HG02884 (cell line): ENCODE results near the gene MEI1.
"Not testable (repeated sequence)": the region's sequence is repeated elsewhere in the genome, so short reads cannot be mapped to it uniquely, and the experiment has no call there.

Experiments used
- ATAC-seq: cut with Tn5 transposase; IDR thresholded peaks from one replicate; pipeline ENCODE4 v1.9.1; 2021; ENCODE audit warnings: mild to moderate bottlenecking, moderate library complexity; ENCODE audit not compliant: unreplicated experiment

MEI1 gene

GRCh38 chr22:41819257-41819656, 120.0 kb downstream of the MEI1 start:
- ATAC-seq = no peak

- no peak for ATAC-seq
Observed at GRCh38 chr22:41820447-41820846, 121.1 kb downstream of the MEI1 start.

GRCh38 chr22:41821471-41822316, 122.4 kb downstream of the MEI1 start:
- no peak for ATAC-seq

GRCh38 chr22:41822317-41823057, 123.2 kb downstream of the MEI1 start:
- no peak for ATAC-seq

- no peak for ATAC-seq
Observed at GRCh38 chr22:41823797-41824196, 124.5 kb downstream of the MEI1 start.

- no peak for ATAC-seq
Observed at GRCh38 chr22:41825376-41825775, 126.1 kb downstream of the MEI1 start.

- no peak for ATAC-seq
Observed at GRCh38 chr22:41826021-41826420, 126.7 kb downstream of the MEI1 start.

GRCh38 chr22:41826430-41827383, 127.4 kb downstream of the MEI1 start:
- ATAC-seq = no peak

- no peak for ATAC-seq
Observed at GRCh38 chr22:41827671-41828070, 128.4 kb downstream of the MEI1 start.

- no peak for ATAC-seq
Observed at GRCh38 chr22:41828516-41828915, 129.2 kb downstream of the MEI1 start.

GRCh38 chr22:41830174-41830573, 130.9 kb downstream of the MEI1 start:
- no peak for ATAC-seq

- no peak for ATAC-seq
Observed at GRCh38 chr22:41831383-41831782, 132.1 kb downstream of the MEI1 start.

GRCh38 chr22:41831828-41832552, 132.7 kb downstream of the MEI1 start:
- ATAC-seq = no peak

GRCh38 chr22:41832553-41833368, 133.5 kb downstream of the MEI1 start, which contains the start of gene SREBF2:
SREBF2 (plus strand) TSS chr22:41833105; CDS start chr22:41833271, 166 bp downstream.
- ATAC-seq = peak; percentile 79

GRCh38 chr22:41833369-41834004, 134.2 kb downstream of the MEI1 start:
- ATAC-seq = peak; percentile 9

- ATAC-seq = no peak
Observed at GRCh38 chr22:41834005-41834944, 135.0 kb downstream of the MEI1 start.

- not testable (repeated sequence) for ATAC-seq
Observed at GRCh38 chr22:41835462-41835861, 136.2 kb downstream of the MEI1 start.

GRCh38 chr22:41836551-41836950, 137.2 kb downstream of the MEI1 start:
- no peak for ATAC-seq
